ENCODE results near the gene PLCZ1.

DNA sequence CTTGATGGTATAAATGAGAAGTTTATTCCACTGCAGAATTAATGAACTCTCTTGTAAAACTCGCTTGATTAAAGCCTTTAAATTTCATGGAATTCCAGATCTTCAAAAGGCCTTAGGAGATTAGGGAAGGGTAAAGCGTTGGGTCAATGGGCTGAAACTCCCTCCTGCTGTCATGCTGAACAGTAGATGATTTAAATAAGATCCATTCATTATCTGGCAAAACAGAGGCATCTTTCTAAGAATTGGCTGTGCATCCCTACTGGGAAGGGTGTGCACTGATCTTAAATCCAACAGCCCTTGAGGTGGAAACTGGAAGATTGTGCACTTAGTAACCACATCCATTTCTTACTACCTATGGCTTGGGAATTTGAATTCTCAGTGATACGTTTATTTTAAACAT is 56.0 kb downstream of the PLCZ1 start:
- TF ChIP-seq CTCF (IDR thresholded peaks at IDR 0.05; ENCODE audit: low read depth, low read length) (no peak), POLR2A (IDR thresholded peaks at IDR 0.05; ENCODE audit: extremely low read depth, insufficient read length) (no peak), MYC (IDR thresholded peaks at IDR 0.05; ENCODE audit: low read depth, low read length) (no peak)
- TF ChIP-seq, protein P1, sequence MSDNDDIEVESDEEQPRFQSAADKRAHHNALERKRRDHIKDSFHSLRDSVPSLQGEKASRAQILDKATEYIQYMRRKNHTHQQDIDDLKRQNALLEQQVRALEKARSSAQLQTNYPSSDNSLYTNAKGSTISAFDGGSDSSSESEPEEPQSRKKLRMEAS (IDR thresholded peaks at IDR 0.05; ENCODE audit: low read depth, low read length) = no peak

All from NB4 (cell line).